HEK293T (cell line): ENCODE measurements around the gene RGL3.
"Not testable (repeated sequence)": the region's sequence is repeated elsewhere in the genome, so short reads cannot be mapped to it uniquely, and the experiment has no call there.

Experiments
- CTCF ChIA-PET: fragments of 350-600 bp; formaldehyde crosslinking; extraction: SDS; loops from one replicate; lab custom pipeline; 2021; ENCODE audit warnings: antibody characterized with exemption, inconsistent platforms; lab: Yijun Ruan, JAX
- POLR2A ChIA-PET: fragments of 350-600 bp; formaldehyde crosslinking; extraction: SDS; loops from one replicate; lab custom pipeline; 2020; ENCODE audit warnings: antibody characterized with exemption, inconsistent platforms; lab: Yijun Ruan, JAX
- DNase-seq: peaks from one replicate; pipeline ENCODE4 v3.0.0; 2012; ENCODE audit warnings: mixed read lengths; ENCODE audit errors: extremely low spot score
- ARNT ChIP-seq: fragments of 450-650 bp; IDR thresholded peaks from 2 replicates; pipeline ENCODE4 v1.6.1; 2017; ENCODE audit warnings: mild to moderate bottlenecking
- BHLHE40 ChIP-seq: fragments of 450-650 bp; IDR thresholded peaks from 2 replicates; pipeline ENCODE4 v1.6.1; 2016; ENCODE audit warnings: mild to moderate bottlenecking, moderate library complexity, borderline replicate concordance
- CTBP1 ChIP-seq: fragments of 450-650 bp; IDR thresholded peaks from 2 replicates; pipeline ENCODE4 v1.6.1; 2016; ENCODE audit warnings: borderline replicate concordance
- ELF4 ChIP-seq: fragments of 450-650 bp; IDR thresholded peaks from 2 replicates; pipeline ENCODE4 v1.6.1; 2017; ENCODE audit warnings: antibody characterized with exemption
- FOXA1 ChIP-seq: fragments of 450-650 bp; IDR thresholded peaks from 2 replicates; pipeline ENCODE4 v1.6.1; 2016; ENCODE audit warnings: mild to moderate bottlenecking
- FOXK2 ChIP-seq: fragments of 450-650 bp; IDR thresholded peaks from 2 replicates; pipeline ENCODE4 v1.6.1; 2016; ENCODE audit warnings: mild to moderate bottlenecking
- FOXM1 ChIP-seq: fragments of 450-650 bp; IDR thresholded peaks from 2 replicates; pipeline ENCODE4 v1.6.1; 2017; ENCODE audit warnings: mild to moderate bottlenecking, borderline replicate concordance
- HDGF ChIP-seq: fragments of 450-650 bp; IDR thresholded peaks from 2 replicates; pipeline ENCODE4 v1.6.1; 2017; ENCODE audit warnings: antibody characterized with exemption, borderline replicate concordance
- L3MBTL2 ChIP-seq: fragments of 450-650 bp; conservative IDR thresholded peaks from 2 replicates; pipeline ENCODE4 v1.6.1; 2016; ENCODE audit warnings: mild to moderate bottlenecking
- LEF1 ChIP-seq: fragments of 450-650 bp; IDR thresholded peaks from 2 replicates; pipeline ENCODE4 v1.6.1; 2017; ENCODE audit warnings: mild to moderate bottlenecking, borderline replicate concordance
- NFRKB ChIP-seq: fragments of 450-650 bp; IDR thresholded peaks from 2 replicates; pipeline ENCODE4 v1.6.1; 2016; ENCODE audit warnings: mild to moderate bottlenecking, moderate library complexity
- SP1 ChIP-seq: fragments of 450-650 bp; IDR thresholded peaks from 2 replicates; pipeline ENCODE4 v1.6.1; 2017
- SUZ12 ChIP-seq: fragments of 450-650 bp; IDR thresholded peaks from 2 replicates; pipeline ENCODE4 v1.6.1; 2016; ENCODE audit warnings: mild to moderate bottlenecking
- TARDBP ChIP-seq: fragments of 450-650 bp; IDR thresholded peaks from 2 replicates; pipeline ENCODE4 v1.6.1; 2016
- ZNF384 ChIP-seq: fragments of 450-650 bp; IDR thresholded peaks from 2 replicates; pipeline ENCODE4 v1.6.1; 2016
- TF ChIP-seq, protein P1 (sequence below): fragments of 450-650 bp; IDR thresholded peaks from 2 replicates; pipeline ENCODE4 v1.6.1; 2016

RGL3 gene

DNA sequence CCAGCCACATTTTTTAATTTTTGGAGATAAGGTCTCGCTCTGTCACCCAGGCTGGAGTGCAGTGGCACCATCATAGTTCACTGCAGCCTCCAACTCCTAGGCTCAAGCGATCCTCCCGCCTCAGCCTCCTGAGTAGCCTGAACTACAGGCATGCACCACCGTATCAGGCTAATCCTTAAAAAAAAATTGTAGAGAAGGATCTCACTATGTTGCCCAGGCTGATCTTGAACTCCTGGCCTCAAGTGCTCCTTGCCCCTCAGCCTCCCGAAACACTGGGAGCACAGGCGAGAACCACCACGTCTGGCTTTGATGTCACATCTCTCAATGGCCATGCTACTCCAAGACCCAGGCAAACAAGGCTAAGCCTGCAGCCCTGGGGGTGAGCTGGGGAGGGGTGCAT, 37.5 kb upstream of the RGL3 start:
- TF ChIP-seq LEF1 (no peak), SP1 (no peak), FOXA1 (no peak), SUZ12 (no peak), ZNF384 (no peak), FOXK2 (no peak)
- no peak for DNase-seq
- ChIA-PET CTCF (interaction anchor here (0.6 kb wide), 1 partner anchor 74 kb away, joined by 3 read pairs; no protein-coding TSS in a partner anchor), POLR2A (interaction anchor here (1.3 kb wide), 1 partner anchor 82 kb away, joined by 6 read pairs; the partner anchor contains the start of gene SWSAP1)

DNA sequence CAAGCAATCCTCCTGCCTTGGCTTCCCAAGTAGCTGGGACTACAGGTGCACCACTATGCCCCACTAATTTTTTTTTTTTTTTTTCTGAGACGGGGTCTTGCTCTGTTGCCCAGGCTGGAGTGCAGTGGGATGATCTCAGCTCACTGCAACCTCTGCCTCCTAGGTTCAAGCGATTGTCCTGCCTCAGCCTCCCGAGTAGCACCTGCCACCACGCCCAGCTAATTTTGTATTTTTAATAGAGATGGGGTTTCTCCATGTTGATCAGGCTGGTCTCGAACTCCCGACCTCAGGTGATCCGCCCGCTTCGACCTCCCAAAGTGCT, 36.1 kb upstream of the RGL3 start:
- CTCF ChIA-PET, result interaction anchor here (0.7 to 1.3 kb wide), 2 partner anchors 9 to 1317 kb away, joined by 5 to 10 read pairs; no protein-coding TSS in a partner anchor
- POLR2A ChIA-PET, DNase-seq: not testable (repeated sequence)

DNA sequence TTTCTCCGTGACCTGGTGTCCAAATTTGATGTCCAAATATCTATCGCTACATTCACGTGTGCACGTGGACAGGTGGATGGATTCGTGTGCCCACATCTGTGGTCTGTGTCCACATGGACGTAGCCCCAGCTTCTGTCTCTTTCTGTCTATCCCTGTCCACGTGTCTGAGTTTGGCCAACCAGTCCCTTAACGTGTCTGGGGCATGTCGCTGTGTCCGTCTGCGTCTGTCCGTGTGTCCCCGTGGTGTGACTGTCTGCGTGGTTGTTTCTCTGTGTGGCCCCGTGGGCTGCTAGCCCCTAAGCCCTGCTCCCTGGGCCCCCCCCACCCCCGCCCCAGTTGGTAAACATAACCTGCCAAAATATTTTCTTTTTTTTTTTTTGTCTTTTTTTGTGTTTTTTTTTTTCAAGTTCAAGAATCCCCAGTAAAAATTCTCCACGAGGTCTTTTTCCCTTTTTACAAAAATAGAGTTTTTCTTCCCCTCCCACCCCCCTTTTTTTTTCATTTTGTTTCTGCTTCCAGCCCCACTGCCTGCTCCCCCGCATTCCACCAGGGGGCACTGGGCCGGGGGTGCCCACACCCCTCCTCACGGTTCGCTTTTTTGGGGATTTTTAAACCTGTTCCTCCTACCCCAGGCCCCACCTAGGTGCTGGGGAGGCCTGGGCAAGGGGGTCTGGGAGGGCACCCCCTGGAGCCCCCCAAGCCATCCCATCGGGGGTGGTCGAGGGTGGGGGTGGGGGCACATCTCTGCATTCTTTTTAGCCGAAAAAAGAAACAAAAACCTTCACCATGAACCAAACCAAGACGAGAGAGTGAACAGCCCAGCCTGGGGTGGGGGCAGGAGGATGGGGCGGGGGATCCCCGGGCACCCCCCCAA, 34.6 kb upstream of the RGL3 start:
- CTCF ChIA-PET, result no interaction called here
- POLR2A ChIA-PET, result no interaction called here
- TF ChIP-seq HDGF (no peak), TARDBP (no peak), ELF4 (no peak), NFRKB (no peak), BHLHE40 (no peak)
- TF ChIP-seq, protein P1, sequence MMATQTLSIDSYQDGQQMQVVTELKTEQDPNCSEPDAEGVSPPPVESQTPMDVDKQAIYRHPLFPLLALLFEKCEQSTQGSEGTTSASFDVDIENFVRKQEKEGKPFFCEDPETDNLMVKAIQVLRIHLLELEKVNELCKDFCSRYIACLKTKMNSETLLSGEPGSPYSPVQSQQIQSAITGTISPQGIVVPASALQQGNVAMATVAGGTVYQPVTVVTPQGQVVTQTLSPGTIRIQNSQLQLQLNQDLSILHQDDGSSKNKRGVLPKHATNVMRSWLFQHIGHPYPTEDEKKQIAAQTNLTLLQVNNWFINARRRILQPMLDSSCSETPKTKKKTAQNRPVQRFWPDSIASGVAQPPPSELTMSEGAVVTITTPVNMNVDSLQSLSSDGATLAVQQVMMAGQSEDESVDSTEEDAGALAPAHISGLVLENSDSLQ, result no peak
- DNase-seq, result no peak

DNA sequence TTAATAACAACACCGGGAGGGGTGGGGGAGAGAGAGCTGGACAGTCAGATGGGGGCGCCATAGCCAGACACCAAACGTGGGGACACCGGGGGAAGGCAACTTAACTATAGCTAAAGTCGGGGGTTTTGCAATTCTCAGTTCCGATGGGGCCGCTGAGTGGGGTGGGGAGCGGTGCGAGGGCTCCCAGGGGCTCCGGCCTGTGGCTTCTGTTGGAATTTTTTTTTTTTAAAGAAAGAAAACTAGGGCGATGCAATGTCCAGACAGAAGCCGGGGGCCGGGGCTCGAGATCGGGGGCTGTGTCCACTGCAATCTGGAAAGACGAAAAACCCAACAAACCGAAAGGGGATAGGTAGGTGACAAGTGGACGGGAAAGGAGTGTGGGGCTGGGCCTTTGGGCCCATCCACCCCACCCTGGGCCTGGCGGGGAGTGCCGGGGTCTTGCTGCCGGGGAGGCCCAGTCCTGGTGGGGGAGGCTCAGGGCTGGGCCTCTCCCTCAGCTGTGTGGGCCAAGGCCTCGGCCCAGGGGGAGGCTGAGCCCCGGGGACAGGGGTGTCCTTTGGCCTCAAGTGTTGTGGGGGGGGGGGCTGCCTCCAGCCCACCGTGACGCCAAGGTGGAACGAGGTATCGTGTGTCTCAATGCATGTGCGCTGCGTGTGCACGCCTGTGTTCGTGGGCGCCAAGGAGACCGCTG, 33.7 kb upstream of the RGL3 start:
- TF ChIP-seq SP1, result no peak
- no peak for TF ChIP-seq SUZ12
- no peak for TF ChIP-seq LEF1
- no peak for TF ChIP-seq BHLHE40
- no peak for TF ChIP-seq NFRKB
- no peak for TF ChIP-seq CTBP1
- TF ChIP-seq ZNF384, result no peak
- TF ChIP-seq FOXA1, result no peak
- no peak for TF ChIP-seq ELF4
- TF ChIP-seq FOXK2, result no peak
- TF ChIP-seq FOXM1, result no peak
- TF ChIP-seq L3MBTL2, result no peak
- no peak for TF ChIP-seq HDGF
- POLR2A ChIA-PET, result interaction anchor here (0.9 to 1.6 kb wide), 3 partner anchors 11 to 187 kb away, joined by 3 to 5 read pairs (median 3); partner anchors contain the start of gene SWSAP1
- no peak for DNase-seq
- CTCF ChIA-PET, result interaction anchor here (0.7 to 0.8 kb wide), 6 partner anchors 11 to 606 kb away, joined by 3 to 5 read pairs (median 4); partner anchors contain the start of gene ODAD3

DNA sequence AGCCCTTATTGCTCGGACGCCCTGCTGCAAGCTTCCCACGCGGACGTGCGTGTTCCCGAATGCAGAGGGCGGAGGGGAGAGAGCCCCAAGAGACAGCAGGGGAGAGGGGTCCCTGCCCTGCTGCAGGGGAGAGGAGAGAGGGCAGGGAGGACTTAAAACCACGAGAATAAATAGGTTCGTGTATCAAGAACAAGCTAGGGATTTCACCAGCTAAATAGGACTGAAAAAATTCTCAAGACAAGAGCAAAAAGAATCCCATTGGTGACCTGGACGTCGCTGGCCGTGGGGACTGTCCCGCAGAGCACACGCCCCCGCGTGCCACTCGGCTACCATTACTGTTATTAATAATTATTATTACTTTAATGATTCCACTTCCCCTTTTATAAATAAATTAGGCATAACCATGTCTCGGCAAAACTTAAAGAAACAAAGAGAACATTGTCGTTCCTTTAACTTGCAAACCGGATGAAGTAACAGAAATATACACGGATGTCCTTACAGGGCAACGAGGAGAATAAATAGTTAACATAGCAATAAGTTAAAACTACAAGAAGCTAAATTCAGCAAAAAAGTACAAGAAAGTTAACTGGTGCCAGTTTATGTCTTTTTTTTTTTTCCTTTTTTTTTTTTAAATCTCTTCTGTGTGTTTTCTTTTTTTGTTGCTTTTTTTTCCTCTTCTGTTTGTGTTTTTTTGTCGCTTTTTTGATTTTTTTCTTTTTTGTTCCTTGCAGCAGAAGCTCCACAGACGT, 32.9 kb upstream of the RGL3 start:
- DNase-seq, result no peak
- ChIA-PET CTCF (interaction anchor here (0.7 to 1.0 kb wide), 7 partner anchors 10 to 606 kb away, joined by 3 to 5 read pairs (median 4); partner anchors contain the start of gene ODAD3), POLR2A (interaction anchor here (0.9 to 1.6 kb wide), 3 partner anchors 10 to 188 kb away, joined by 3 to 5 read pairs (median 3); partner anchors contain the start of gene SWSAP1)
- TF ChIP-seq CTBP1 (no peak), FOXK2 (no peak)

DNA sequence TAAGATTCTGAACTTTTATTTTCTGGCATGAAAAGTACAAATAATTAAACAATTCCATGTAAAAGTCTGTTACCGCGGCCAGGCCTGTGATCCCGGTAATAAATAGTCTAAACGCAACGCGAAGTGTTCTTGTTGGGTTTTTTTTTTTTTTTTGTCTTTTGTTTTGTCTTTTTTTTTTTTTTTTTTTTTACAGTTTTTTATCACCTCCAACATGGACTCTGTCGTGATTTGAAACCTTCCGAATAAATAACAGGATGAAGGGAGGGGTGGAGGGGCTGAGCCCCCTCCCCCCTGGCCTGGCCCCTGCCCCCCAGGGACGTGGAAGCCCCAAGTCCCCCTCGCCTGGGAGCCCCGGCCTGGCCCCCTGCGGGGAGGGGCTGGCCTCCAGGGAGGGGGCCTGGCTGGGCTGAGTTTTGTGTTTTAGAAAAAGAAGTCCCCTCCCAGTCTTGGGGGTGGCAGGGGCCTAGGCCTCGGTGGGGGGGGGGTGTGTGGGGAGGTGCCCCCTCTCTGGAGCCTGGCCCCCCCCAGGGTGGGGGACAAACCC, 32.3 kb upstream of the RGL3 start:
- DNase-seq, result no peak
- CTCF ChIA-PET, result interaction anchor here (1.0 kb wide), 1 partner anchor 74 kb away, joined by 4 read pairs; no protein-coding TSS in a partner anchor
- TF ChIP-seq ZNF384 (peak; percentile 54), FOXA1 (no peak)
- POLR2A ChIA-PET, result interaction anchor here (1.6 kb wide), 1 partner anchor 77 kb away, joined by 5 read pairs; the partner anchor contains the start of gene SWSAP1

DNA sequence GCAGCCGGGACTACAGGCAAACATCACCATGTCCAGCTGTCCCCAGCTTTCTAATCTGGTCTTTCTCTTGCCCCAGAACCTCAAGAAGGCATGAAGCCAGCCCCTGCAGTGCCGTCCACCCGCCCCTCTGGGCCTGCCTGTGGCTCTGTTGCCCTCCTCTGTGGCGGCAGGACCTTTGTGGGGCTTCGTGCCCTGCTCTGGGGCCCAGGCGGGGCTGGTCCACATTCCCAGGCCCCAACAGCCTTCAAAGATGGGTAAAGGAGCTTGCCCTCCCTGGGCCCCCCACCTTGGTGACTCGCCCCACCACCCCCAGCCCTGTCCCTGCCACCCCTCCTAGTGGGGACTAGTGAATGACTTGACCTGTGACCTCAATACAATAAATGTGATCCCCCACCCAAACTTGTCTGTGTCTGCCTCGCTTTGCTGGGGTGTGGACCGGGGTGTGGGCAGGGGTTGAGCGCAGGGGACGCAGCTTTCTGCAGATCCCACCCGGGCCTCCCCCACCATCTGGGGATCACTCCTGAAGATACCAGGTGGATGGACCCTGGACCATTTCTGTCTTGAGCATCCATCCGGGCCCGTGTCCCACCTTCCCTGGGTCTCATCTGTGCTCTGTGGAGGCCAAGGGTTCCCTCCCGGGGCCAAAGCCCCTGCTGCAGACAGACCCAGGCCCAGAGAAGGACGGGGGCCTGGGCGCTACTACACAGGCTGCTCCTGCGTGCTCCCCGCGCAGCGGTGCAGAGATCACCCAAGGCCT, 31.6 kb upstream of the RGL3 start:
- POLR2A ChIA-PET, result interaction anchor here (1.7 kb wide), 1 partner anchor 15 kb away, joined by 6 read pairs; the partner anchor contains the start of genes ODAD3 and PRKCSH
- no peak for DNase-seq
- CTCF ChIA-PET, result no interaction called here
- TF ChIP-seq L3MBTL2 (no peak), CTBP1 (no peak), NFRKB (no peak), SP1 (no peak), FOXM1 (no peak), SUZ12 (no peak), LEF1 (no peak), TARDBP (no peak), FOXK2 (no peak), ELF4 (no peak), BHLHE40 (no peak), FOXA1 (no peak), HDGF (no peak), ARNT (no peak), ZNF384 (no peak)
- TF ChIP-seq, protein P1, result no peak
